DOHH2 (cell line): ENCODE results near the gene ZNF230.

ENCODE experiments used
- H3F3A ChIP-seq: fragments of 200-600 bp; sonication (generic), shearing (Covaris generic); 2 replicates; pipeline ENCODE4 v1.6.0; 2016; ENCODE audit warnings: antibody characterized with exemption, mild to moderate bottlenecking; ENCODE audit not compliant: control insufficient read depth, insufficient read depth
- H3K27ac ChIP-seq: fragments of 200-600 bp; sonication (generic); 2 replicates; pipeline ENCODE4 v1.5.1; 2014; ENCODE audit warnings: low read depth, mild to moderate bottlenecking, low read length, moderate library complexity
- H3K27me3 ChIP-seq: fragments of 200-600 bp; sonication (generic); 2 replicates; pipeline ENCODE4 v1.6.1; 2014; ENCODE audit warnings: mild to moderate bottlenecking, low read length, mixed read lengths; ENCODE audit not compliant: control insufficient read depth
- H3K36me3 ChIP-seq: fragments of 200-600 bp; sonication (generic); 2 replicates; pipeline ENCODE4 v1.6.1; 2014; ENCODE audit warnings: mild to moderate bottlenecking, low read length, moderate library complexity, mixed read lengths; ENCODE audit not compliant: control insufficient read depth
- H3K4me1 ChIP-seq: fragments of 200-600 bp; sonication (generic); 2 replicates; pipeline ENCODE4 v1.6.1; 2014; ENCODE audit warnings: mild to moderate bottlenecking, low read length, mixed read lengths; ENCODE audit not compliant: control insufficient read depth
- H3K4me2 ChIP-seq: fragments of 200-600 bp; sonication (generic); 2 replicates; pipeline ENCODE4 v1.6.0; 2014; ENCODE audit warnings: mild to moderate bottlenecking, low read length, moderate library complexity
- H3K4me3 ChIP-seq: fragments of 200-600 bp; sonication (generic); 2 replicates; pipeline ENCODE4 v1.5.1; 2014; ENCODE audit warnings: mild to moderate bottlenecking, low read length, mixed read lengths
- H3K79me2 ChIP-seq: fragments of 200-600 bp; sonication (generic); 2 replicates; pipeline ENCODE4 v1.6.1; 2014; ENCODE audit warnings: mild to moderate bottlenecking, low read length, mixed read lengths; ENCODE audit not compliant: control insufficient read depth
- H3K9me2 ChIP-seq: fragments of 200-600 bp; sonication (generic); replicated peaks from 2 replicates; pipeline ENCODE4 v1.6.1; 2014; ENCODE audit warnings: mild to moderate bottlenecking, low read length, mixed read lengths; ENCODE audit not compliant: control insufficient read depth
- H3K9me3 ChIP-seq: fragments of 200-600 bp; sonication (generic); 2 replicates; pipeline ENCODE4 v1.6.1; 2014; ENCODE audit warnings: antibody characterized with exemption, low read length, mixed read lengths; ENCODE audit not compliant: control insufficient read depth, insufficient read depth
- H4K20me1 ChIP-seq: fragments of 200-600 bp; sonication (generic); 2 replicates; pipeline ENCODE4 v1.6.0; 2014; ENCODE audit warnings: low read depth, mild to moderate bottlenecking, antibody characterized with exemption, low read length, moderate library complexity; ENCODE audit not compliant: control insufficient read depth, insufficient read depth
- CTCF ChIP-seq: fragments of 200-600 bp; sonication (generic); IDR thresholded peaks from one replicate; pipeline ENCODE4 v1.5.1; 2014; ENCODE audit warnings: antibody characterized with exemption, mild to moderate bottlenecking, low read depth, low read length; ENCODE audit not compliant: poor library complexity, severe bottlenecking
- EZH2phosphoT487 ChIP-seq: fragments of 200-600 bp; sonication (generic); IDR thresholded peaks from 2 replicates; pipeline ENCODE4 v1.6.1; 2017; ENCODE audit warnings: borderline replicate concordance, mild to moderate bottlenecking, antibody characterized with exemption, low read length, moderate library complexity, mixed read lengths

Gene ZNF230

GRCh38 chr19:44002566-44003460, at the start of gene ZNF230:
TSS of gene ZNF230 (plus strand) at chr19:44002957. CDS start at chr19:44007079, 4,122 bp downstream.
- Histone ChIP-seq H3K9me3 (peaks cover 22% of the 10 kb centered on the region), H4K20me1 (no peaks in the 10 kb centered on the region), H3K27ac (no peak within 1 kb of the TSS), H3F3A (no peaks in the 10 kb centered on the region), H3K4me2 (peak within 1 kb of the TSS; percentile 96), H3K4me1 (peaks cover 15% of the 10 kb centered on the region), H3K36me3 (no peaks in the 10 kb centered on the region; the same call in none of the 2 replicates), H3K27me3 (no peaks in the 10 kb centered on the region), H3K9me2 (no peaks in the 10 kb centered on the region), H3K79me2 (no peaks in the 10 kb centered on the region), H3K4me3 (peak within 1 kb of the TSS; percentile 98)
- TF ChIP-seq CTCF: no peak
- TF ChIP-seq EZH2phosphoT487: no peak

GRCh38 chr19:43956827-43957226, 45.9 kb upstream of the ZNF230 start:
- Histone ChIP-seq H3K79me2 (no peaks in the 10 kb centered on the region), H3K4me3 (no peak overlapping the region), H3K36me3 (no peaks in the 10 kb centered on the region), H3K4me2 (no peak overlapping the region), H3K27me3 (no peaks in the 10 kb centered on the region), H3K27ac (no peak overlapping the region), H3K9me2 (no peaks in the 10 kb centered on the region), H3F3A (no peaks in the 10 kb centered on the region), H4K20me1 (no peaks in the 10 kb centered on the region), H3K9me3 (peaks cover 20% of the 10 kb centered on the region; the same call in 1 of the 2 replicates), H3K4me1 (no peaks in the 10 kb centered on the region)
- no peak for TF ChIP-seq EZH2phosphoT487
- no peak for TF ChIP-seq CTCF

- Histone ChIP-seq H3K27ac (no peak overlapping the region), H3K79me2 (no peaks in the 10 kb centered on the region), H4K20me1 (no peaks in the 10 kb centered on the region), H3K4me1 (no peaks in the 10 kb centered on the region), H3K27me3 (no peaks in the 10 kb centered on the region), H3K9me2 (no peaks in the 10 kb centered on the region), H3K9me3 (peaks cover 14% of the 10 kb centered on the region; the same call in 1 of the 2 replicates), H3K36me3 (no peaks in the 10 kb centered on the region), H3F3A (no peaks in the 10 kb centered on the region), H3K4me3 (no peak overlapping the region), H3K4me2 (no peak overlapping the region)
- TF ChIP-seq CTCF: no peak
- no peak for TF ChIP-seq EZH2phosphoT487
Measured at GRCh38 chr19:43957891-43958290, 44.9 kb upstream of the ZNF230 start.
